ENCODE data around the gene GATAD2A.
A peak's percentile ranks its signal among the peaks of the same experiment; 100 is the strongest.

GATAD2A gene

GRCh38 chr19:19485161-19485997, 79.9 kb downstream of the GATAD2A start:
- in situ Hi-C loops (cut with HindIII; ENCODE audit: low sequenced_read_pairs): no loop called here
- H3K4me3 ChIP-seq (ENCODE audit: low read depth, low read length): no peak overlapping the region
- DNase-seq (ENCODE audit: low read depth, low spot score): peak; percentile 35
- TF ChIP-seq CTCF (IDR thresholded peaks at IDR 0.05; ENCODE audit: low read depth, low read length): no peak

GRCh38 chr19:19485998-19486290, 80.5 kb downstream of the GATAD2A start:
- TF ChIP-seq CTCF (IDR thresholded peaks at IDR 0.05; ENCODE audit: low read depth, low read length): no peak
- no peak for DNase-seq (ENCODE audit: low read depth, low spot score)
- no peak overlapping the region for H3K4me3 ChIP-seq (ENCODE audit: low read depth, low read length)
- in situ Hi-C loops (cut with HindIII; ENCODE audit: low sequenced_read_pairs): no loop called here

- no peak for DNase-seq (ENCODE audit: low read depth, low spot score)
- in situ Hi-C loops (cut with HindIII; ENCODE audit: low sequenced_read_pairs): no loop called here
- TF ChIP-seq CTCF (IDR thresholded peaks at IDR 0.05; ENCODE audit: low read depth, low read length): no peak
- H3K4me3 ChIP-seq (ENCODE audit: low read depth, low read length): no peak overlapping the region
Observed at GRCh38 chr19:19486343-19487076, 81.0 kb downstream of the GATAD2A start.

GRCh38 chr19:19487077-19487949, 81.8 kb downstream of the GATAD2A start:
- H3K4me3 ChIP-seq (ENCODE audit: low read depth, low read length): no peak overlapping the region
- no peak for DNase-seq (ENCODE audit: low read depth, low spot score)
- no peak for TF ChIP-seq CTCF (IDR thresholded peaks at IDR 0.05; ENCODE audit: low read depth, low read length)
- in situ Hi-C loops (cut with HindIII; ENCODE audit: low sequenced_read_pairs): no loop called here

- DNase-seq (ENCODE audit: low read depth, low spot score): no peak
- H3K4me3 ChIP-seq (ENCODE audit: low read depth, low read length): no peak overlapping the region
- no peak for TF ChIP-seq CTCF (IDR thresholded peaks at IDR 0.05; ENCODE audit: low read depth, low read length)
- in situ Hi-C loops (cut with HindIII; ENCODE audit: low sequenced_read_pairs): no loop called here
Observed at GRCh38 chr19:19487950-19488874, 82.7 kb downstream of the GATAD2A start.
